H1 (cell line): ENCODE results near the gene CDC42. TPM values are rescaled to one million over a fixed set of nuclear protein-coding genes. Genes with fewer than 3 reads are reported as not detected.

Experiments
- CTCF ChIA-PET: fragments of 300-600 bp; sonication (Branson Sonifier 250); formaldehyde crosslinking; loops from one replicate; lab custom pipeline; 2021; ENCODE audit not compliant: partially characterized antibody; lab: Charles Lee
- POLR2A ChIA-PET: fragments of 300-600 bp; sonication (Branson Sonifier 250); formaldehyde crosslinking; loops from one replicate; lab custom pipeline; 2021; ENCODE audit warnings: inconsistent platforms; ENCODE audit not compliant: partially characterized antibody; lab: Charles Lee
- DNase-seq, 2 experiments: peaks; one replicate each; pipeline versions ENCODE4 v3.0.0 to v3.0.0-alpha.2; 2010 to 2022; ENCODE audit warnings: low spot score in 2 of 2, low read depth in 1 of 2, mixed read lengths in 1 of 2
- FAIRE-seq: peaks from 2 replicates; lab custom pipeline; 2011; peaks lifted over from hg19 to GRCh38; lab: Jason Lieb, UNC
- H2AFZ ChIP-seq: 2 replicates; pipeline ENCODE4 v1.8.1; 2012; ENCODE audit warnings: low read length, inconsistent platforms
- H2AK5ac ChIP-seq: 2 replicates; pipeline ENCODE4 v1.6.1; 2013; ENCODE audit warnings: low read depth, low read length
- H2BK120ac ChIP-seq: replicated peaks from 2 replicates; pipeline ENCODE3; 2013; ENCODE audit warnings: low read depth, low read length, inconsistent platforms
- H2BK12ac ChIP-seq: 2 replicates; pipeline ENCODE4 v1.6.1; 2013; ENCODE audit warnings: low read depth, low read length
- H2BK15ac ChIP-seq: 2 replicates; pipeline ENCODE4 v1.6.1; 2013; ENCODE audit warnings: low read length
- H2BK20ac ChIP-seq: 2 replicates; pipeline ENCODE4 v1.6.1; 2013; ENCODE audit warnings: low read length
- H2BK5ac ChIP-seq: 2 replicates; pipeline ENCODE4 v1.6.1; 2013; ENCODE audit warnings: low read depth, low read length
- H3K14ac ChIP-seq: 2 replicates; pipeline ENCODE4 v1.6.1; 2013; ENCODE audit warnings: inconsistent platforms; ENCODE audit not compliant: insufficient read length
- H3K18ac ChIP-seq: 2 replicates; pipeline ENCODE4 v1.6.1; 2013; ENCODE audit warnings: low read length; ENCODE audit errors: extremely low read depth
- H3K23ac ChIP-seq: 2 replicates; pipeline ENCODE4 v1.6.1; 2013; ENCODE audit warnings: inconsistent platforms; ENCODE audit not compliant: insufficient read length
- H3K23me2 ChIP-seq: 2 replicates; pipeline ENCODE4 v1.6.1; 2013; ENCODE audit warnings: low read depth, low read length
- H3K27ac ChIP-seq: 2 replicates; pipeline ENCODE4 v1.6.1; 2011; ENCODE audit warnings: low read depth, low read length, inconsistent platforms
- H3K27me3 ChIP-seq, 4 experiments: replicated peaks in 1 of 4; 1 replicate in 1 of 4; 2 replicates in 3 of 4; pipeline versions ENCODE4 v1.6.1 to v1.8.1; 2011 to 2013; ENCODE audit warnings: low read length in 3 of 4, mild to moderate bottlenecking in 3 of 4, inconsistent platforms in 2 of 4, mixed read lengths in 2 of 4, moderate library complexity in 1 of 4; ENCODE audit not compliant: control insufficient read depth in 3 of 4, insufficient read depth in 3 of 4; ENCODE audit errors: extremely low read depth in 1 of 4
- H3K36me3 ChIP-seq, 4 experiments: 2 replicates each; pipeline versions ENCODE4 v1.6.1 to v1.8.1; 2011 to 2013; ENCODE audit warnings: mild to moderate bottlenecking in 4 of 4, low read length in 3 of 4, moderate library complexity in 2 of 4, control low read depth in 1 of 4, inconsistent platforms in 1 of 4; ENCODE audit not compliant: insufficient read depth in 4 of 4, control insufficient read depth in 2 of 4
- H3K4ac ChIP-seq: replicated peaks from 2 replicates; pipeline ENCODE3; 2013; ENCODE audit warnings: low read length, low read depth, mixed read lengths, inconsistent platforms; ENCODE audit not compliant: insufficient read length
- H3K4me1 ChIP-seq, 4 experiments: replicated peaks in 1 of 4; 1 replicate in 1 of 4; 2 replicates in 3 of 4; pipeline versions ENCODE4 v1.6.1 to v1.8.1; 2011 to 2013; ENCODE audit warnings: low read length in 3 of 4, inconsistent platforms in 2 of 4, mixed read lengths in 1 of 4; ENCODE audit not compliant: insufficient read depth in 4 of 4, control insufficient read depth in 3 of 4
- H3K4me2 ChIP-seq, 2 experiments: 2 replicates each; pipeline versions ENCODE4 v1.6.1 to v1.8.1; 2011 to 2013; ENCODE audit warnings: low read depth in 2 of 2, low read length in 2 of 2, control low read depth in 1 of 2, inconsistent platforms in 1 of 2, mild to moderate bottlenecking in 1 of 2; ENCODE audit not compliant: insufficient read depth in 1 of 2
- H3K4me3 ChIP-seq, 4 experiments: fragments of 200-600, 300-600 bp in 1 of 4; sonication (generic), shearing (Covaris generic), sonication (Bioruptor Twin) in 1 of 4; 2 replicates each; pipeline versions ENCODE4 v1.5.1 to v1.8.1; 2011 to 2016; ENCODE audit warnings: low read length in 4 of 4, low read depth in 3 of 4, control low read depth in 2 of 4, inconsistent platforms in 2 of 4, mild to moderate bottlenecking in 2 of 4, mixed read lengths in 1 of 4, moderate library complexity in 1 of 4; ENCODE audit not compliant: insufficient read depth in 2 of 4; ENCODE audit errors: extremely low read depth in 1 of 4
- H3K56ac ChIP-seq: replicated peaks from 2 replicates; pipeline ENCODE3; 2013; ENCODE audit warnings: low read depth, mild to moderate bottlenecking, mixed read lengths, low read length, inconsistent platforms; ENCODE audit not compliant: insufficient read length
- H3K79me1 ChIP-seq: 2 replicates; pipeline ENCODE4 v1.6.1; 2013; ENCODE audit warnings: low read depth, low read length, control low read depth
- H3K79me2 ChIP-seq, 2 experiments: 2 replicates each; pipeline versions ENCODE4 v1.6.1 to v1.8.1; 2012 to 2013; ENCODE audit warnings: low read length in 2 of 2, mild to moderate bottlenecking in 2 of 2, inconsistent platforms in 1 of 2; ENCODE audit not compliant: insufficient read depth in 2 of 2, control insufficient read depth in 1 of 2
- H3K9ac ChIP-seq, 4 experiments: replicated peaks in 1 of 4; 1 replicate in 1 of 4; 2 replicates in 3 of 4; pipeline versions ENCODE4 v1.6.1 to v1.8.1; 2011 to 2013; ENCODE audit warnings: low read depth in 3 of 4, low read length in 3 of 4, control low read depth in 2 of 4, mild to moderate bottlenecking in 2 of 4, moderate library complexity in 2 of 4, inconsistent platforms in 1 of 4; ENCODE audit errors: extremely low read depth in 1 of 4
- H3K9me3 ChIP-seq, 2 experiments: 2 replicates each; pipeline versions ENCODE4 v1.6.1 to v1.8.1; 2012 to 2013; ENCODE audit warnings: mild to moderate bottlenecking in 2 of 2, moderate library complexity in 2 of 2, control low read depth in 1 of 2, inconsistent platforms in 1 of 2, low read depth in 1 of 2, low read length in 1 of 2, mixed read lengths in 1 of 2; ENCODE audit not compliant: insufficient read depth in 2 of 2
- H4K20me1 ChIP-seq, 2 experiments: replicated peaks in 1 of 2; 2 replicates each; pipeline versions ENCODE3 to v1.8.1; 2011 to 2013; ENCODE audit warnings: inconsistent platforms in 2 of 2, low read length in 2 of 2, mild to moderate bottlenecking in 1 of 2; ENCODE audit not compliant: insufficient read depth in 2 of 2, control insufficient read depth in 1 of 2
- H4K5ac ChIP-seq: 2 replicates; pipeline ENCODE4 v1.6.1; 2013; ENCODE audit warnings: low read length, low read depth, mixed read lengths, inconsistent platforms; ENCODE audit not compliant: insufficient read length
- H4K8ac ChIP-seq: 2 replicates; pipeline ENCODE4 v1.8.0; 2013; ENCODE audit warnings: mild to moderate bottlenecking, moderate library complexity, low read length, inconsistent platforms; ENCODE audit not compliant: insufficient read depth; ENCODE audit errors: extremely low read depth
- H4K91ac ChIP-seq: replicated peaks from 2 replicates; pipeline ENCODE3; 2013; ENCODE audit warnings: low read length, mixed read lengths, inconsistent platforms; ENCODE audit not compliant: insufficient read length
- CREB1 ChIP-seq: IDR thresholded peaks from 2 replicates; pipeline ENCODE4 v1.6.1; 2012; ENCODE audit warnings: inconsistent platforms
- MAFK ChIP-seq: IDR thresholded peaks from 2 replicates; pipeline ENCODE4 v1.6.1; 2012; ENCODE audit warnings: low read depth, mild to moderate bottlenecking, improper control_type of control experiment, low read length
- TAF1 ChIP-seq: IDR thresholded peaks from 2 replicates; pipeline ENCODE4 v1.6.1; 2011; ENCODE audit warnings: mild to moderate bottlenecking, low read depth, low read length
- TCF12 ChIP-seq: IDR thresholded peaks from 2 replicates; pipeline ENCODE4 v1.6.1; 2011; ENCODE audit warnings: low read depth, mild to moderate bottlenecking, low read length
- WGBS, 2 experiments: shearing (Covaris generic) in 1 of 2; methylation state at CpG; one replicate each; pipeline versions ENCODE4 v1.1.6 to v1.1.7; 2013 to 2015; ENCODE audit warnings: low lambda C conversion rate in 2 of 2, mixed read lengths in 2 of 2, inconsistent platforms in 1 of 2, low coverage in 1 of 2, missing lambda C conversion rate in 1 of 2; ENCODE audit not compliant: insufficient replicate concordance in 2 of 2, insufficient coverage in 1 of 2, insufficient read length in 1 of 2; ENCODE audit errors: extremely low coverage in 1 of 2, missing lambda C conversion rate in 1 of 2; 5-methylcytosine and 5-hydroxymethylcytosine counted together
- polyA plus RNA-seq, 7 experiments: library from polyadenylated mRNA; depleted of rRNA in 3 of 7; stranded (reverse) in 5 of 7; unstranded in 2 of 7; fragments of >200 nt in 5 of 7; fragments of 200-250 nt in 2 of 7; gene quantifications; 1 replicate in 5 of 7; 2 replicates in 1 of 7; 4 replicates in 1 of 7; pipeline versions ENCODE4 v1.2.1 to v1.2.3, GENCODE V29; 2011 to 2013; ENCODE audit warnings: missing spikeins in 2 of 7, mixed read lengths in 2 of 7
- total RNA-seq: library from RNA; stranded (reverse); fragmentation: NEBNext Ultra II Directional; extraction: Animal tissue kit (Norgen Biotek cat#: 25700); gene quantifications from 2 replicates; pipeline ENCODE4 v1.2.1, GENCODE V29; 2021

CDC42 gene
- total and polyA plus RNA-seq, 2 of the 8 experiments (the other 6 are each of a cell fraction or from before 2014, with no cell fraction given), result 110 to 179 TPM

GRCh38 chr1:22108339-22109105, 56.0 kb downstream of the CDC42 start:
- ChIA-PET CTCF (interaction anchor here (0.6 to 8.1 kb wide), 14 partner anchors 9 to 705 kb away, joined by 3 to 46 read pairs (median 3); no protein-coding TSS in a partner anchor), POLR2A (interaction anchor here (0.6 to 1.5 kb wide), 3 partner anchors 13 to 155 kb away, joined by 3 read pairs; no protein-coding TSS in a partner anchor)
- Histone ChIP-seq H3K4me2 (no peak overlapping the region), H3K4ac (no peak overlapping the region), H2AFZ (no peak overlapping the region), H3K4me1 (no peaks in the 10 kb centered on the region; a peak in 1 of 7 replicates), H3K23ac (no peak overlapping the region), H3K23me2 (no peaks in the 10 kb centered on the region), H3K36me3 (peaks cover 0 to 4% (median 0%) of the 10 kb centered on the region in 4 experiments; a peak in 1 of 8 replicates), H2BK12ac (no peak overlapping the region), H4K8ac (peak overlapping the region; percentile 17; the same call in 1 of the 2 replicates), H3K18ac (no peak overlapping the region), H2BK20ac (no peak overlapping the region), H3K56ac (no peak overlapping the region), H2BK5ac (no peak overlapping the region), H4K20me1 (peaks cover 0 to 5% of the 10 kb centered on the region in 2 experiments), H3K14ac (no peak overlapping the region), H3K79me2 (peaks cover 5 to 19% of the 10 kb centered on the region in 2 experiments; a peak in 3 of 4 replicates), H2BK120ac (no peak overlapping the region), H3K4me3 (no peak overlapping the region), H3K9ac (no peak overlapping the region), H4K5ac (no peak overlapping the region), H2BK15ac (no peak overlapping the region), H3K79me1 (peaks cover 6% of the 10 kb centered on the region; the same call in 1 of the 2 replicates), H3K9me3 (no peaks in the 10 kb centered on the region), H3K27ac (0 out of 2 replicates have a peak overlapping the region, but pooled peaks have one; percentile 12), H4K91ac (no peak overlapping the region), H3K27me3 (no peaks in the 10 kb centered on the region), H2AK5ac (no peak overlapping the region)
- 87% methylated on average over 11 of the region's 11 CpGs; no CpG with 5 or more reads in 1 of the 2 experiments for WGBS, 2 experiments
- TF ChIP-seq CREB1 (no peak), MAFK (no peak), TAF1 (no peak), TCF12 (no peak)
- DNase-seq (no peak), FAIRE-seq (no peak)
